DND-41 (cell line): ENCODE data around the gene RPS16.

Experiments
- ATAC-seq: fragments of 200-7000 bp; cut with Tn5 transposase; 3 replicates; pipeline ENCODE4 v1.9.1; 2021; ENCODE audit warnings: low read depth; ENCODE audit not compliant: insufficient read depth
- DNase-seq: peaks from one replicate; pipeline ENCODE4 v3.0.0-alpha.2; 2020
- H2AFZ ChIP-seq: 2 replicates; pipeline ENCODE4 v1.6.0; 2012; ENCODE audit warnings: low read depth, low read length
- H3K27ac ChIP-seq: 2 replicates; pipeline ENCODE4 v1.5.1; 2012; ENCODE audit warnings: low read length, inconsistent platforms
- H3K27me3 ChIP-seq: fragments of 200-600 bp; sonication (generic); 2 replicates; pipeline ENCODE4 v1.6.0; 2012; ENCODE audit warnings: low read length, mild to moderate bottlenecking, inconsistent platforms; ENCODE audit not compliant: insufficient read depth, poor library complexity
- H3K36me3 ChIP-seq: 2 replicates; pipeline ENCODE4 v1.5.1; 2012; ENCODE audit warnings: low read length, inconsistent platforms; ENCODE audit not compliant: insufficient read depth
- H3K4me1 ChIP-seq: 2 replicates; pipeline ENCODE4 v1.5.1; 2012; ENCODE audit warnings: mild to moderate bottlenecking, low read length; ENCODE audit not compliant: insufficient read depth
- H3K4me2 ChIP-seq: 2 replicates; pipeline ENCODE4 v1.6.0; 2012; ENCODE audit warnings: mild to moderate bottlenecking, moderate library complexity, low read length, inconsistent platforms; ENCODE audit not compliant: insufficient read depth
- H3K4me3 ChIP-seq, 2 experiments: fragments of 200-600 bp in 1 of 2; shearing (Covaris generic) in 1 of 2; 2 replicates each; pipeline ENCODE4 v1.5.1; 2012 to 2016; ENCODE audit warnings: inconsistent platforms in 2 of 2, low read length in 2 of 2, mild to moderate bottlenecking in 2 of 2, low read depth in 1 of 2, moderate library complexity in 1 of 2
- H3K79me2 ChIP-seq: 2 replicates; pipeline ENCODE4 v1.6.0; 2012; ENCODE audit warnings: low read length, inconsistent platforms; ENCODE audit not compliant: insufficient read depth
- H3K9ac ChIP-seq: 2 replicates; pipeline ENCODE4 v1.6.0; 2012; ENCODE audit warnings: low read depth, mild to moderate bottlenecking, inconsistent platforms, low read length, moderate library complexity
- H3K9me3 ChIP-seq: 2 replicates; pipeline ENCODE4 v1.5.1; 2012; ENCODE audit warnings: low read length, moderate library complexity, mild to moderate bottlenecking, inconsistent platforms; ENCODE audit not compliant: insufficient read depth, severe bottlenecking
- H4K20me1 ChIP-seq: 2 replicates; pipeline ENCODE4 v1.6.0; 2012; ENCODE audit warnings: low read length; ENCODE audit not compliant: insufficient read depth
- EZH2 ChIP-seq: IDR thresholded peaks from 3 replicates; pipeline ENCODE4 v1.6.1; 2012; ENCODE audit warnings: borderline replicate concordance, low read depth, mild to moderate bottlenecking, moderate library complexity, low read length, inconsistent platforms; ENCODE audit not compliant: severe bottlenecking
- TF ChIP-seq, protein P1 (sequence below): IDR thresholded peaks from 2 replicates; pipeline ENCODE4 v1.5.1; 2012; ENCODE audit warnings: borderline replicate concordance, low read length, moderate library complexity, mild to moderate bottlenecking; ENCODE audit not compliant: poor library complexity, severe bottlenecking; ENCODE audit errors: extremely low read depth

Gene RPS16

DNA sequence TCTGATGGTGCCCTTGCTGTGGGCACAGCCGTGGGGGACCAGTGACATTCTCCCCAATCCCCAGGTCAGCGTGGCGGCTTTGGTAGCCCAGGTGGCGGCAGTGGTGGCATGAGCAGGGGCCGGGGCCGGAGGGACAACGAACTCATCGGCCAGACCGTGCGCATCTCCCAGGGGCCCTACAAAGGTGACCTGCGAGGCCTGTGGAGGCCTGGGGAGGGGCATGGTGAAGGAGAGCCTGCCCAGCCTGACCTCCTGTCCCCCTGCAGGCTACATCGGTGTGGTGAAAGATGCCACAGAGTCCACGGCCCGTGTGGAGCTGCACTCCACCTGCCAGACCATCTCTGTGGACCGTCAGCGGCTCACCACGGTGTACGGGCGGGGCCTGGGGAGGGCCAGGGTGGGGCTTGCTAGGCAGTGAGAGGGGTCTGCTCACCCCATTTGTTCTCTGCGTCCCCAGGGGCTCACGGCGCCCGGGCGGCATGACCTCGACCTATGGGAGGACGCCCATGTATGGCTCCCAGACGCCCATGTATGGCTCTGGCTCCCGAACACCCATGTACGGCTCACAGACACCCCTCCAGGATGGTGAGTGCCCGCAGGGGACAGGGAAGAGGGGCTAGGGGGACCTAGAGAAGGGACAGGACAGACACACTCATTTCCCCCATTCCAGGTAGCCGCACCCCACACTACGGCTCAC lies 37.1 kb upstream of the RPS16 start:
- TF ChIP-seq EZH2, result no peak
- TF ChIP-seq, protein P1, sequence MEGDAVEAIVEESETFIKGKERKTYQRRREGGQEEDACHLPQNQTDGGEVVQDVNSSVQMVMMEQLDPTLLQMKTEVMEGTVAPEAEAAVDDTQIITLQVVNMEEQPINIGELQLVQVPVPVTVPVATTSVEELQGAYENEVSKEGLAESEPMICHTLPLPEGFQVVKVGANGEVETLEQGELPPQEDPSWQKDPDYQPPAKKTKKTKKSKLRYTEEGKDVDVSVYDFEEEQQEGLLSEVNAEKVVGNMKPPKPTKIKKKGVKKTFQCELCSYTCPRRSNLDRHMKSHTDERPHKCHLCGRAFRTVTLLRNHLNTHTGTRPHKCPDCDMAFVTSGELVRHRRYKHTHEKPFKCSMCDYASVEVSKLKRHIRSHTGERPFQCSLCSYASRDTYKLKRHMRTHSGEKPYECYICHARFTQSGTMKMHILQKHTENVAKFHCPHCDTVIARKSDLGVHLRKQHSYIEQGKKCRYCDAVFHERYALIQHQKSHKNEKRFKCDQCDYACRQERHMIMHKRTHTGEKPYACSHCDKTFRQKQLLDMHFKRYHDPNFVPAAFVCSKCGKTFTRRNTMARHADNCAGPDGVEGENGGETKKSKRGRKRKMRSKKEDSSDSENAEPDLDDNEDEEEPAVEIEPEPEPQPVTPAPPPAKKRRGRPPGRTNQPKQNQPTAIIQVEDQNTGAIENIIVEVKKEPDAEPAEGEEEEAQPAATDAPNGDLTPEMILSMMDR, result no peak
- Histone ChIP-seq H3K79me2 (no peaks in the 10 kb centered on the region), H3K36me3 (peaks cover 86% of the 10 kb centered on the region), H3K27ac (no peak overlapping the region), H3K9ac (no peak overlapping the region), H3K9me3 (no peaks in the 10 kb centered on the region), H3K4me1 (no peaks in the 10 kb centered on the region), H4K20me1 (peaks cover 5% of the 10 kb centered on the region), H2AFZ (no peak overlapping the region), H3K4me3 (no peak overlapping the region), H3K4me2 (no peak overlapping the region), H3K27me3 (no peaks in the 10 kb centered on the region)
- DNase-seq, result no peak
- no peak for ATAC-seq

DNA sequence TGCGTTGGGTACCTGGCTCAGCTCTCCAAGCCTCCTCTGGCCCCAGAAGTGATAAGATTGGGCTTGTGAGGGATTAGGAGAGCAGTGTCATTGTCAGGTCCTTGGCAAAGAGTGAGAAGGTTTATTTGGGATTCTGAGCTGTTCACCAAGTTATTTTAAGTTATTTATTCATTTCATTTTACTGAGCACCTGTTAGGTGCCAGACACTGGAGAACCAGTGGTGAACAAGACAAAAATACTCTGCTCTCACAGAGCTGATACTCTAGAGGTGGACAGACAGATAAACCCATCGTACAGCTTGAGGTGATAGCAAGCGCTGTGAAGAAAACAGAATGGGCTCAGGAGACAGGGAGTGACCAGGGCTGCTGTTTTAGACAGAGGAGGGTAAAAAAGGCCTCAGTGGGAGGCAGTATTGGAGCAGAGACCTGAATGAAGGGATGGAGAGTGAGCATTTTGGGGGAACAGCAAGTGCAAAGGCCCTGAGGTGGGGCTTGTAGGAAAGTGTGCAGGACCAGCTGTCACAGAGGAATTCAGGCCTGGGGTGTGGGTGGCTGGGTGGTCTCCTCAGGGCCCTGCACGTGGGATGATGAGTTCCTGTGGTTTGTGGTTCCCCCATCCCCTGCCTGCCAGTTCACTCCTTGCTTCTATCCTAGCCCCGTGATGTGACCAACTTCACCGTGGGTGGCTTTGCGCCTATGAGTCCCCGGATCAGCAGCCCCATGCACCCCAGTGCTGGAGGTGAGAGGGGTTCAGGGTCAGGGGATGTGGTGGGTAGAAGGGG lies 36.2 kb upstream of the RPS16 start:
- Histone ChIP-seq H4K20me1 (peaks cover 5% of the 10 kb centered on the region), H2AFZ (no peak overlapping the region), H3K4me3 (no peak overlapping the region), H3K27me3 (no peaks in the 10 kb centered on the region), H3K9me3 (no peaks in the 10 kb centered on the region), H3K36me3 (peaks cover 92% of the 10 kb centered on the region), H3K4me2 (no peak overlapping the region), H3K79me2 (no peaks in the 10 kb centered on the region), H3K9ac (no peak overlapping the region), H3K4me1 (no peaks in the 10 kb centered on the region), H3K27ac (no peak overlapping the region)
- ATAC-seq (no peak), DNase-seq (peak; percentile 25)
- TF ChIP-seq EZH2, result no peak

DNA sequence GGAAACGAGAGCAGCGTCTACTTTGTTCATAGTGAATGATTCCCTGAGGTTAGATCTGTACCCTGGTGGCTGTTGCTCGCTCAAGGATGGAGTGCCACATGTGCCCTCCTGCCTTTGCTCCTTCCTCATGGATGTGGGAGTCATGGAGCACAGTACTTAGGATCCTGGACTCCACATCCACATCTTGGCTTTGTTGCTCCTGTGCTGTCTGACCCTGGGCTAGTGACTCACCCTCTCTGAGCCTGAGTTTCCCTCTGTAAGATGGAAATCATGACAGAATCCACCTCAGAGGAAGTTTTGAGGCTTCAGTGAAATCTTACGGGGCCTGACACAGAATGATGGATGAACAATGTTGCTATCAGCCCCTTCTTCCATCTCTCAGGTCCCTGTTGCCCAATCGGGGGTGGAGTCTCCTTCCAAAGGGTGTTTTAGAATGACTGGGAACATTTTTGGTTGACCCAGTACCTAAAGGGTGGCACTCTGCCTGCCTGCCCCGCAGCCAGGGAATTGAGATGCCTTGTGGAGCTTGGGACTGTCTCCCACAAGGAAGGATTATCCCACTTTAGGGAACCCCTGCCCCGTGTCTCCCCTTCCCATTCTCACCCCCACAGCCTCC lies 35.1 kb upstream of the RPS16 start:
- H3K9ac ChIP-seq, result no peak overlapping the region
- H3K27ac ChIP-seq, result no peak overlapping the region
- no peaks in the 10 kb centered on the region for H3K9me3 ChIP-seq
- no peak for ATAC-seq
- peaks cover 93% of the 10 kb centered on the region for H3K36me3 ChIP-seq
- no peak overlapping the region for H3K4me3 ChIP-seq
- H4K20me1 ChIP-seq, result peaks cover 5% of the 10 kb centered on the region
- no peak overlapping the region for H2AFZ ChIP-seq
- H3K4me1 ChIP-seq, result no peaks in the 10 kb centered on the region
- no peaks in the 10 kb centered on the region for H3K27me3 ChIP-seq
- no peak for DNase-seq
- no peak for TF ChIP-seq EZH2
- TF ChIP-seq, protein P1, result no peak
- no peaks in the 10 kb centered on the region for H3K79me2 ChIP-seq
- no peak overlapping the region for H3K4me2 ChIP-seq

DNA sequence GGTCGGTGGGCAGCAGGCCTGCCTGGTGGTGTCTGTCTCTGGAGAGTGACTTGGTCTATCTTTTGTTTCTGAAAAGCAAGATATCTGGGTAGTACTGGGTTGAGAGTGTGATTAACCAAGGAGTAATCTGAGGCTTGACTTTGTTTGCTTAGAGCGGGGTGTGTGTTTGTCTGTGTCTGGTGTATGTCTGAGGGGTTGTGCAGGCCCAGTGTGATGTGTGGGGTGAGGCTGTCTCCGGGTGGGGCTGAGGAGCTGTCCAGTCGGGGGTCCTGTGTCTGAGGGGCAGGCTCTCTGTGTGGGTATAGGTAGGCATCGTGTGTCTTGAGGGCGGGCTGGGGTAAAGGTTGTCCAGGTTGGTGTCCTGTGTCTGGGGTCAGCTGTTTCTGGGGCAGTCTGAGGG lies 33.8 kb upstream of the RPS16 start:
- H3K4me2 ChIP-seq, result no peak overlapping the region
- H2AFZ ChIP-seq, result no peak overlapping the region
- no peaks in the 10 kb centered on the region for H3K79me2 ChIP-seq
- H3K27ac ChIP-seq, result no peak overlapping the region
- no peak for DNase-seq
- no peak for ATAC-seq
- no peak overlapping the region for H3K9ac ChIP-seq
- H3K9me3 ChIP-seq, result no peaks in the 10 kb centered on the region
- peaks cover 96% of the 10 kb centered on the region for H3K36me3 ChIP-seq
- H4K20me1 ChIP-seq, result peaks cover 7% of the 10 kb centered on the region
- H3K4me1 ChIP-seq, result no peaks in the 10 kb centered on the region
- no peak for TF ChIP-seq EZH2
- TF ChIP-seq, protein P1, result no peak
- H3K27me3 ChIP-seq, result no peaks in the 10 kb centered on the region
- no peak overlapping the region for H3K4me3 ChIP-seq
